Measurements from ENCODE around the gene KPNA6.

Gene KPNA6

GRCh38 chr1:32194984-32195383 is 87.1 kb downstream of the KPNA6 start:
- H3K4me3 ChIP-seq (ENCODE audit: low read depth, low read length) = no peak overlapping the region
- no peak for DNase-seq (ENCODE audit: low read depth)
- TF ChIP-seq CTCF (IDR thresholded peaks at IDR 0.05; ENCODE audit: low read depth, low read length, missing control alignments) = no peak

- no peak overlapping the region for H3K4me3 ChIP-seq (ENCODE audit: low read depth, low read length)
- DNase-seq (ENCODE audit: low read depth) = no peak
- TF ChIP-seq CTCF (IDR thresholded peaks at IDR 0.05; ENCODE audit: low read depth, low read length, missing control alignments) = no peak
Measured at GRCh38 chr1:32195531-32195930, 87.7 kb downstream of the KPNA6 start.

GRCh38 chr1:32195972-32196823 is 88.3 kb downstream of the KPNA6 start:
- DNase-seq (ENCODE audit: low read depth) = no peak
- H3K4me3 ChIP-seq (ENCODE audit: low read depth, low read length) = no peak overlapping the region
- no peak for TF ChIP-seq CTCF (IDR thresholded peaks at IDR 0.05; ENCODE audit: low read depth, low read length, missing control alignments)

- no peak for TF ChIP-seq CTCF (IDR thresholded peaks at IDR 0.05; ENCODE audit: low read depth, low read length, missing control alignments)
- no peak for DNase-seq (ENCODE audit: low read depth)
- no peak overlapping the region for H3K4me3 ChIP-seq (ENCODE audit: low read depth, low read length)
Measured at GRCh38 chr1:32197074-32197473, 89.2 kb downstream of the KPNA6 start.

GRCh38 chr1:32197837-32198236 is 90.0 kb downstream of the KPNA6 start:
- no peak for DNase-seq (ENCODE audit: low read depth)

GRCh38 chr1:32198237-32199042 is 90.6 kb downstream of the KPNA6 start:
- H3K4me3 ChIP-seq (ENCODE audit: low read depth, low read length) = no peak overlapping the region
- no peak for TF ChIP-seq CTCF (IDR thresholded peaks at IDR 0.05; ENCODE audit: low read depth, low read length, missing control alignments)
- no peak for DNase-seq (ENCODE audit: low read depth)

More at GRCh38 chr1:32197837-32198236, 90.0 kb downstream of the KPNA6 start:
- TF ChIP-seq CTCF (IDR thresholded peaks at IDR 0.05; ENCODE audit: low read depth, low read length, missing control alignments) = no peak
- no peak overlapping the region for H3K4me3 ChIP-seq (ENCODE audit: low read depth, low read length)

Measured in GM12864 (cell line).